Mucosa of gallbladder (tissue), 1 donor: ENCODE results near the gene PIGR. TPM values are rescaled to one million over a fixed set of nuclear protein-coding genes. Genes with fewer than 3 reads are reported as not detected.

Source experiments
- DNase-seq: peaks from one replicate; pipeline ENCODE4 v3.0.0-alpha.2; 2020; ENCODE audit warnings: low spot score
- total RNA-seq: library from RNA; stranded (reverse); gene quantifications from one replicate; pipeline ENCODE4 v1.2.1, GENCODE V29; 2021
- donor health status: DM: no; HTN: no; CAD: no.

Gene PIGR
- total RNA-seq, 1 donor from 2014 or later = 2,875 TPM

GRCh38 chr1:206909883-206910318 lies 36.4 kb downstream of the PIGR start:
- DNase-seq = no peak

- peak; percentile 91 for DNase-seq
These were observed 36.9 kb downstream of the PIGR start for GRCh38 chr1:206909161-206909882.

DNA sequence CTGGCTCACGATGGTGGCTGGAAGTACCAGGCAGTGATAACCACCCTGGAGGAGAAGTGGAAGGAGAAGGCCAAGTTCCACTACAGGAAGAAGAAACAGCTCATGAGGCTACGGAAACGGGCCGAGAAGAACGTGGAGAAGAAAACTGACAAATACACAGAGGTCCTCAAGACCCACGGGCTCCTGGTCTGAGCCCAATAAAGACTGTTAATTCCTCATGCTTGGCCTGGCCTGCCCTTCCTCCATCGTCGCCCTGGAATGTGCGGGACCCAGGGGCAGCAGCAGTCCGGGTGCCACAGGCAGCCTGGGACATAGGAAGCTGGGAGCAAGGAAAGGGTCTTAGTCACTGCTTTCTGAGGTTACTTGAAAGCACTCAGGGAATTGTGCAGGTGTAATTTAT lies 38.2 kb downstream of the PIGR start:
- DNase-seq = no peak

- no peak for DNase-seq
These were observed 38.8 kb downstream of the PIGR start for GRCh38 chr1:206907304-206907991.

DNA sequence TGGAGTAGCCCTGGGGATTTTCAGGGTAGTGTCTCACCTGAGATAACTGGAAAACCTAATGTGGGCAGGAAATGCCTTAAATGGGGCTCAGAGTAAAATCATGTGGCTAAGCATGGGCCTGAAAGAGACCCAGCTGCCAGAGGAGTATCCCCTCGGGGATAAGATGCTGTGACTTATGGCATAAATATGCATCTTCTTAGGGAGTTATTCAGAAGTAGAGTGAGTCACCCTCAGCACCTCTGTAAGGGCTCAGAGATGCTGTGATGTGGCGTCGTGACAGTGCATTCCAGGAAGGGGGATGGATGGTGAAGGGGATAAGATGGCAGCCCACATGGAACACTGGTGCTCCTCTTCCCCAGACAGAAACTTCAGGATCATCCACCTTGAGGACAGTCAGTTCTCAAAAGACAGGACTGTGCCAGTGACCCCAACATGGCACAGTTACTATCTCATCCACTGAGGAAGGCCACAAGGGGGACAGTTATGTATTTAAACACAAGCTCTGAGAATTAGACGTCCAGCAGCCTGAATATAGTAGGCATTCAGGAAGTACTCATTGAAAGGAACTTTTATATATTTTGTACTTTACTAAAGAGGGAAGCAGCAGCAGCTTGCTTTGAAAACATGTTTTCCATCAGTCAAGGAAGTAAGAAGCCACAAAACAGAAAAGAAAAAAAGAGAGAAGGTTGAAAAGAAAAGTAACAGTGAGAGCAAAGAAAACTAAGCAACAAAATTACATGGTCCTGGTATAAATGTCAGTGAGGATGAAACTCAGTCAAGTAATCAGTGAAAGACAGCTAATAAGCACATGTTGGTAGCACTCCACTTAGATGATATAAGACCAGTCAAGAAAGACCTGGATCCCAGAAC lies 40.7 kb downstream of the PIGR start:
- no peak for DNase-seq

GRCh38 chr1:206904423-206905142 lies 41.7 kb downstream of the PIGR start:
- DNase-seq = no peak

DNA sequence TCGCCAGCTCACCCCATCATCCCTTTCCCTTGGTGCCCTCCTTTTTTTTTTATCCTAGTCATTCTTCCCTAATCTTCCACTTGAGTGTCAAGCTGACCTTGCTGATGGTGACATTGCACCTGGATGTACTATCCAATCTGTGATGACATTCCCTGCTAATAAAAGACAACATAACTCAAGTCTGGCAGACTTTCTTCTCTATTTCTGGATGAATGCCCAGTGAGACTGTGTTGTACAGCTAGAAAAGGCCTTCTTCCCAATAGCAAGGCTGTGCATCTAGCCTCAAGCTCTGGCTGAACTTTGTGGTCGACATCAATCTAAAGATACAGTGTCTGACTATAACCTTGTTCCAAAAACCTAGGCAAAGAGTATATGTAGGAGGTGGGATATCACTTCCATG lies 42.6 kb downstream of the PIGR start:
- DNase-seq = no peak

GRCh38 chr1:206902702-206903101 lies 43.6 kb downstream of the PIGR start:
- DNase-seq = no peak

DNA sequence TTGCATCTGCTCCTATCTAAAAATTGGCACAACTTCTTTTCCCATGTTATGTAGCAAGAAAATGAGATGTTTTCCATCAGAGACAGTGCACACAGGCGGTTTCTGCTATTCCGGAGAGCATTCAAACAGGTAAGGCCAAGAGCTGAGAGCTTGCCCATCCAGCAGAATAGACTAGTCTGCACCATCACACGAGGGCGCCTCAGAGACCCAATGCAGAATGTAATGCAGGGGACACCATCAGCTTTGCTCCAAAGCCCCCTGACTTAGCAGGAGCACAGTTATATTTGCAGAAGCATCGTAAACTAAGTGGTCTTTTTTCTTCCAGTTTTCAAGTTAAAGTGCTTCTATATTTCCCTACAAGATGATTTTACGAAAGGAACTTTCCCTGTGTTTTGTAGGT lies 44.3 kb downstream of the PIGR start:
- DNase-seq = no peak

- no peak for DNase-seq
These were observed 46.1 kb downstream of the PIGR start for GRCh38 chr1:206900149-206900548.

DNA sequence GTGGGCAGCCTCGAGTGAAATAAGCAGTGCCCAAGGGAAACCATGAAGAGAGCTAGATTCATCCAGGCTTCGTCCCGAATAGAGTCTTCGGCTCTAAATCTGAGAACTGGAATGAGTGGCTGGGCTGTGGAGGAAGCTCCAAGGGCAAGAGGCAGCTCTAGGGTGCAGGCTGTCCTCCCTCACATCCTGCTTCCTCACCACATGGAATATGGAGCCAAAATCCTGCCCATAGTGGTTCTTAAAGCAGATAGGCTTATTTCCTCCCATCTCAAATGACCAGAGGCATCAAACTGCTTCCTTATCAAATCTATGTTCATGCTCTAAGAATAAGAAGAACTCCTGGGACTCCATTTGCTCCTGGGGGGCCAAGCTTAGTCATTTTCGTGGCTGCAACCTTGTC lies 46.5 kb downstream of the PIGR start:
- DNase-seq = no peak

DNA sequence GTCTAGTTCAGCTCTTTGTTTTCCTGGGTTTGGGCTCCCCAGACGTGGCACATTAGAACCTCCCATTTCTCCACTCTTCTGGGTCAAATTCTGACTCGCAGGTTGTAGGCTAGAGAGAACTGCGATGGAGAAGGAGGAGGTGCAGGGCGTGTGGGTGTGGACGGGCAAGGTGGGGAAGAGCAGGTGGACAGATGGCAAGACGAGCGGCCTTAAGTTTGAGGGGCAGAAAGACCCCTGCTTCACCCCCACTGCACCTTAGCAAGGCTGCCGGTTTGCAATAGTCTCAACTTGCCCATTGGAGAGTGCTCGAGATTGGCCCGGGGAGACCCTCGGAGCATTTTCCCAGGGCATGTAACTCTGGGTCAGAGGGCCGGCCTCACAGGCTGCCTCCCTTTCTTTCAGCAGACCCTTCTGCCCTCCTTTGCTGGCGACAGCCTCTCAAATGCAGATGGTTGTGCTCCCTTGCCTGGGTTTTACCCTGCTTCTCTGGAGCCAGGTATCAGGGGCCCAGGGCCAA lies 47.3 kb downstream of the PIGR start:
- no peak for DNase-seq

DNA sequence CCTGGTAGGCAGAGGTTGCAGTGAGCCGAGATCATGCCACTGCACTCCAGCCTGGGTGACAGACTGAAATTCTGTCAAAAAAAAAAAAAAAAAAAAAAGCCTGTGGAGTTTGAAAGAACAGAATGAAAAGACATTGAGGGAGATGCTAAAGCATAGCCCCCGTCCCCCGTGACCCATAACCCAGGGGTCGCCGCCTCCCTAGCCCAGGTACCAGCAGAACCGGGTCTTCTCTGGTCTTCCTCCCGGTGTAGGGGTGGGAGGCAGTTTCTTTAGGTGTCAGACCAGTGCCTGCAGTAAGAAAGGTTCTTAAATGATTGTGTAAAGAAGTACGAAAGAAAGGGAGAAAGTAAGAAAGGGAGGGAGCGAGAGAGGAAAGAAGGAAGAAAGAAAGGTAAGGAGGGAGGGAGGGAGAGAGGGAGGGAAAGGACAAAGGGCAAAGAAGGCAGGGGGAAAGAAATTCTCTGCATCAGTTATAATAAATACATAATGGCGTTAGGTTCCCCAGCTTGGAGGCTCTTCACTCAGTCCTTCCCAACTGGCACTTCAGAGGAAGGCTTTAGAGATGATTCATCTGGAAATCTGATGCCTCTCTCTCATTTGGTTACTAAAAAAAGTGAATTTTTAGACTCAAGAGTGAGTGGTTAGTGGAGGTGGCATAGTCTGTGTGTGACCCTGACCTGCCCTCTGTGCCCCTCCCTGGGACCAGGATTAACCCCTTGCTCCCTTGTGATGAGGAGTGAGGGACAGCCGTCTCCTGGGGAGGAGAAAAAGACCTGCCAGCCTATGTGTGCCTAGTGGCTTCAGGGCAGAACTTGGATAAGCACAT lies 48.0 kb downstream of the PIGR start:
- DNase-seq = no peak

DNA sequence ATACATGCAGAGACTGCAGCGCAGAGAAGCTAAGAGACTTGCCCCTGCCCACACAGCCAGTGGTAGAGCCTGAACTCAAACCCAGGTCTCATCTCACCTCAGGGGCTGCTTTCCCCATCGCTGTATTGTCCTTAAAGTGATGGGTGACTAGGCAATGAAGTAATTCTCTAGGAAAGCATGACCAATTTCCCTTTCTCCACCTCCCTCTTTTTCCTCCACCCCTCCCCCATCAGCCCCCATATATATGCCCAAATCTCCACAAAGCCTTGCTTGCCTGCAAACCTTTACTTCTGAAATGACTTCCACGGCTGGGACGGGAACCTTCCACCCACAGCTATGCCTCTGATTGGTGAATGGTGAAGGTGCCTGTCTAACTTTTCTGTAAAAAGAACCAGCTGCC lies 49.1 kb downstream of the PIGR start, which contains the start of gene IL24:
IL24 (plus strand) TSS at position 269 of the 400 bp plus-strand sequence. CDS start 390 bp downstream, outside the sequence.
- no peak for DNase-seq

GRCh38 chr1:206896261-206896660 lies 50.0 kb downstream of the PIGR start:
- no peak for DNase-seq

GRCh38 chr1:206895837-206896242 lies 50.4 kb downstream of the PIGR start:
- no peak for DNase-seq

- DNase-seq = no peak
These were observed 50.9 kb downstream of the PIGR start for GRCh38 chr1:206895325-206895724.

DNA sequence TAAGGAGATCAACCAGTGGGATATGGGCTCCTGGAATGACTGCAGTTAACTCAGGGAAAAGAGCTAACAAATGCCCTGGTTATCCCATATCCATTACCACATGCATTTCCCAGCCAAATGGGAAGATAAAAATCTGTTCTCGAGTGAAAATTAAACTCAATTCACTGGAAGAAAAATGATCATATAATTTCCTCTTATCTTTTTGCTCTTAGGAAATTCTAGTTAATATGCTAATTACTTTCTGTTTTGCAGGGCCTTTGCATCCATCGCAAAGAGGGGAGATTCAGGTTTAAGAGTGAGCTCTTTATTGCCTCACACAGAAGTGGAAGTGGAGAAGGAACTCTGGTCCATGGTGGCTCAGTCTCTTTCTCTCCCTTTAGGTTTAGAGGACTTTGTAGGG lies 52.9 kb downstream of the PIGR start:
- DNase-seq = no peak

- DNase-seq = no peak
These were observed 53.8 kb downstream of the PIGR start for GRCh38 chr1:206892351-206892984.

GRCh38 chr1:206891412-206891811 lies 54.9 kb downstream of the PIGR start:
- no peak for DNase-seq
